NT2/D1 (cell line): ENCODE measurements around the gene RLF.

ENCODE experiments used
- DNase-seq: peaks from one replicate; pipeline ENCODE4 v3.0.0-alpha.2; 2011; ENCODE audit warnings: low read depth, low spot score
- H3K27me3 ChIP-seq: 2 replicates; pipeline ENCODE4 v1.6.0; 2011; ENCODE audit warnings: mild to moderate bottlenecking; ENCODE audit not compliant: insufficient read length, insufficient read depth
- H3K36me3 ChIP-seq: 2 replicates; pipeline ENCODE4 v1.6.1; 2011; ENCODE audit warnings: mild to moderate bottlenecking, low read length, mixed read lengths; ENCODE audit not compliant: insufficient read depth, insufficient read length
- H3K4me1 ChIP-seq: 2 replicates; pipeline ENCODE4 v1.5.1; 2011; ENCODE audit not compliant: insufficient read depth, insufficient read length
- H3K4me3 ChIP-seq: 2 replicates; pipeline ENCODE4 v1.5.1; 2011; ENCODE audit warnings: low read depth; ENCODE audit not compliant: insufficient read length
- H3K9ac ChIP-seq: 2 replicates; pipeline ENCODE4 v1.6.0; 2011; ENCODE audit warnings: low read depth; ENCODE audit not compliant: insufficient read length
- H3K9me3 ChIP-seq: 2 replicates; pipeline ENCODE4 v1.5.1; 2011; ENCODE audit warnings: mild to moderate bottlenecking, low read length; ENCODE audit not compliant: insufficient read depth
- SUZ12 ChIP-seq: IDR thresholded peaks from 2 replicates; pipeline ENCODE4 v1.6.1; 2011; ENCODE audit not compliant: insufficient read length, insufficient read depth; ENCODE audit errors: extremely low read depth
- YY1 ChIP-seq: IDR thresholded peaks from 2 replicates; pipeline ENCODE4 v1.6.1; 2011; ENCODE audit not compliant: insufficient read length, insufficient read depth
- ZNF274 ChIP-seq: IDR thresholded peaks from 2 replicates; pipeline ENCODE4 v1.6.1; 2011; ENCODE audit warnings: mild to moderate bottlenecking, low read depth, low read length

Gene RLF

GRCh38 chr1:40272653-40273213, 111.5 kb downstream of the RLF start:
- no peak overlapping the region for H3K4me3 ChIP-seq
- H3K9ac ChIP-seq: no peak overlapping the region
- H3K9me3 ChIP-seq: no peaks in the 10 kb centered on the region
- TF ChIP-seq SUZ12 (no peak), ZNF274 (no peak), YY1 (no peak)
- H3K27me3 ChIP-seq: no peaks in the 10 kb centered on the region
- peaks cover 1% of the 10 kb centered on the region for H3K4me1 ChIP-seq
- no peak for DNase-seq
- H3K36me3 ChIP-seq: peaks cover 84% of the 10 kb centered on the region

DNA sequence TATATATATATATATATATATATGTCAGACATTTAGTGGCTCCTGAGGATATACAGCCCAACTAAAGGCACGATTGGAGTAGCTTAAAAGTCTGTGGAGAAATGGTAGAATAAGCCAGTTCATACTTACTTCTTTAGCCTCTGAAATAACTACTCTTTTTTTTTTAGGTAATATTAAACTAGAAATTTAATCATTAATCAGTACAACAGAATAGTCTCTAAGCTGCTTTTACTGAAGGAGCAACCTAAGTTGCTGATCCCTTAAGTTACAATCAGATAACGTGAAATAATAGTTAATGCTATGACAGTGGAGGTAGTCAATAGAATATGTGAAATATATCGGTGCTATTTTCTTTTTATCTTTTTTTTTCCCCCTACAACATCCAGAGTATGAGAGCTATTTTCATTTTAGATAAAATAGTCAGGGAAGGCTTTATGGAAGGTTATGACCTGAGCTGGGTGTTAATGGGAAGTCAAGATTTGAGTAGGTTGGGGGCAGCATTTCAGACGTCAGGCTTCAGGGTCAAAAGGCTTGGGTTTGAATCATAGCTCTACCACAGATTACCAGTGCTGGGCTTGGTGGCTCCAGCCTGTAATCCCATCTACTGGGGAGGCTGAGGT, 112.5 kb downstream of the RLF start:
- Histone ChIP-seq H3K9me3 (no peaks in the 10 kb centered on the region), H3K36me3 (peaks cover 79% of the 10 kb centered on the region), H3K4me3 (no peak overlapping the region), H3K27me3 (no peaks in the 10 kb centered on the region), H3K4me1 (peaks cover 1% of the 10 kb centered on the region), H3K9ac (no peak overlapping the region)
- DNase-seq: no peak
- TF ChIP-seq YY1: no peak
- no peak for TF ChIP-seq SUZ12
- no peak for TF ChIP-seq ZNF274

GRCh38 chr1:40274331-40274730, 113.1 kb downstream of the RLF start:
- DNase-seq: no peak
- no peaks in the 10 kb centered on the region for H3K27me3 ChIP-seq
- TF ChIP-seq YY1: no peak
- no peak for TF ChIP-seq ZNF274
- no peak for TF ChIP-seq SUZ12
- peaks cover 81% of the 10 kb centered on the region for H3K36me3 ChIP-seq
- H3K4me3 ChIP-seq: no peak overlapping the region
- H3K4me1 ChIP-seq: peaks cover 1% of the 10 kb centered on the region
- H3K9me3 ChIP-seq: no peaks in the 10 kb centered on the region
- no peak overlapping the region for H3K9ac ChIP-seq

GRCh38 chr1:40276122-40276521, 114.9 kb downstream of the RLF start:
- Histone ChIP-seq H3K4me1 (peaks cover 1% of the 10 kb centered on the region), H3K36me3 (peaks cover 79% of the 10 kb centered on the region), H3K4me3 (no peak overlapping the region), H3K27me3 (no peaks in the 10 kb centered on the region), H3K9me3 (no peaks in the 10 kb centered on the region), H3K9ac (no peak overlapping the region)
- DNase-seq: no peak
- TF ChIP-seq ZNF274: no peak
- TF ChIP-seq YY1: no peak
- TF ChIP-seq SUZ12: no peak

DNA sequence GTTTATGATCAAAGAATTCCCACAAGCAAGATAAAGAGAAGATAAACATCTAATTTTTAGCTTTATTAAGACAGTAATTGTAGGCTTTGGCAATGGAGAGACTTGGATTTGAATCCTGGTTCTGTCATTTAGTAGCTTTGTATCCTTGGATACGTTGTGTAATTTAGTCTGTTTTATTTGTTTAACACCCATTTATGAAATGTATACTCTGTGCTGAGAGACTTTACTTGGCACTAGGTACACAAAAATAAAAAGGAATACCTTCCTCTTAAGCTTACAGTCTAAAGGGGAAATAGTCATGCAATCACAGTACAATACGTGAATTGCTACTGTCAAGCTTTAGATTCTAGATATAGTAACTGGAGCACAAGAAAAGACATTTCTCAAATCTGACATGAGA, 120.7 kb downstream of the RLF start:
- Histone ChIP-seq H3K4me3 (no peak overlapping the region), H3K9me3 (no peaks in the 10 kb centered on the region), H3K27me3 (no peaks in the 10 kb centered on the region), H3K4me1 (no peaks in the 10 kb centered on the region), H3K36me3 (peaks cover 67% of the 10 kb centered on the region), H3K9ac (no peak overlapping the region)
- no peak for DNase-seq
- TF ChIP-seq ZNF274 (no peak), YY1 (no peak), SUZ12 (no peak)
